Activated gamma-delta T cell treated with Interleukin-2 at 50 U/mL for 16 hours (primary cell): ENCODE results near the gene SLC5A10.
A peak's percentile ranks its signal among the peaks of the same experiment; 100 is the strongest.

Experiments used
- DNase-seq: peaks from one replicate; pipeline ENCODE4 v3.0.0-alpha.2; 2020

The SLC5A10 gene

GRCh38 chr17:18986541-18987229 is 34.7 kb downstream of the SLC5A10 start:
- DNase-seq: no peak

GRCh38 chr17:18987230-18987610 is 35.3 kb downstream of the SLC5A10 start:
- no peak for DNase-seq

GRCh38 chr17:18987862-18988545 is 36.0 kb downstream of the SLC5A10 start:
- DNase-seq: no peak

GRCh38 chr17:18988546-18989173 is 36.7 kb downstream of the SLC5A10 start:
- DNase-seq: no peak

- DNase-seq: no peak
Measured at GRCh38 chr17:18990331-18990730, 38.4 kb downstream of the SLC5A10 start.

GRCh38 chr17:18991531-18992315 is 39.8 kb downstream of the SLC5A10 start:
- DNase-seq: no peak

GRCh38 chr17:18992454-18993130 is 40.6 kb downstream of the SLC5A10 start:
- DNase-seq: peak; percentile 67

GRCh38 chr17:18993905-18994526 is 42.1 kb downstream of the SLC5A10 start:
- DNase-seq: no peak

- DNase-seq: no peak
Measured at GRCh38 chr17:18994631-18995030, 42.7 kb downstream of the SLC5A10 start.

- no peak for DNase-seq
Measured at GRCh38 chr17:18995220-18995619, 43.3 kb downstream of the SLC5A10 start.

- no peak for DNase-seq
Measured at GRCh38 chr17:18996458-18996857, 44.5 kb downstream of the SLC5A10 start.

GRCh38 chr17:18997650-18998196 is 45.8 kb downstream of the SLC5A10 start:
- DNase-seq: no peak

GRCh38 chr17:18999394-18999793 is 47.4 kb downstream of the SLC5A10 start:
- no peak for DNase-seq

GRCh38 chr17:18999911-19000310 is 47.9 kb downstream of the SLC5A10 start:
- no peak for DNase-seq

- no peak for DNase-seq
Measured at GRCh38 chr17:19000531-19001325, 48.8 kb downstream of the SLC5A10 start.

- DNase-seq: no peak
Measured at GRCh38 chr17:19001907-19002590, 50.1 kb downstream of the SLC5A10 start.

- DNase-seq: no peak
Measured at GRCh38 chr17:19002805-19003542, 51.0 kb downstream of the SLC5A10 start.

- DNase-seq: peak; percentile 23
Measured at GRCh38 chr17:19003543-19004420, 51.8 kb downstream of the SLC5A10 start.
